Measurements from ENCODE around the gene JAZF1.

DNA sequence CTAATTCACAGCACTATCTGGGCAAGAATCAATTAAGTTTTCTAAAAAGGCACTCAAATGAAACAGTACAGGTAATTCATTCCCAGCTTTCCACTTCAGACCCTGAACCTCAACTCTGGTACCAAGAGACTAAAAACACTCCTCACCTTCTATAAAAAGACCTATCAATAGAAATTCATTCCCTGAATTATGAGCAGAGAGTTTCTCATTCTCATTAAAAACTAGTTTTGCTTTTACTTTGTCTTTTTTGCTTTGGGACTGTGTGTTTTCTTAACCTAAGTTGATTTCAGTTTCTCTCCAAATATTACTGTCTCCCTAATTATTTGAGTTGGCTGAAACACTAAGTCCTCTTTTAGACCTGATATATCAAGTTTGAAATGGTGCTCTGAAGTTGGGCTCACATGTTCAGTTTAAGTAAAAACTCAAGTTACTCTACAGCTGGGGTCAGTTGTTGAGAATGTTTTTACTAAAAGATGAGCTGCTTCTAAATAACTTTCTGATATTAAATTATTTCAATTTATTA is 189.5 kb downstream of the JAZF1 start:
- TF ChIP-seq CEBPB (IDR thresholded peaks at IDR 0.05), result no peak
- no peak for TF ChIP-seq YY1 (IDR thresholded peaks at IDR 0.05; ENCODE audit: low read depth)
- TF ChIP-seq, protein P1, sequence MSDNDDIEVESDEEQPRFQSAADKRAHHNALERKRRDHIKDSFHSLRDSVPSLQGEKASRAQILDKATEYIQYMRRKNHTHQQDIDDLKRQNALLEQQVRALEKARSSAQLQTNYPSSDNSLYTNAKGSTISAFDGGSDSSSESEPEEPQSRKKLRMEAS (IDR thresholded peaks at IDR 0.05), result no peak
- TF ChIP-seq FOXM1 (IDR thresholded peaks at IDR 0.05; ENCODE audit: borderline replicate concordance, low read depth), result no peak
- no peak for TF ChIP-seq TEAD4 (IDR thresholded peaks at IDR 0.05)
